CD4-positive, alpha-beta T cell (primary cell): Measurements from ENCODE around the gene VTI1A. TPM values are rescaled to one million over a fixed set of nuclear protein-coding genes. Genes with fewer than 3 reads are reported as not detected.
"Not testable (repeated sequence)": the region's sequence is repeated elsewhere in the genome, so short reads cannot be mapped to it uniquely, and the experiment has no call there.

ENCODE experiments used
- ATAC-seq: fragments of 200-7000 bp; cut with Tn5 transposase; one replicate; pipeline ENCODE4 v1.10.0; 2022; ENCODE audit warnings: mild to moderate bottlenecking; ENCODE audit not compliant: poor library complexity
- CTCF ChIA-PET: fragments of 350-600 bp; sonication (Branson Sonifier 250); formaldehyde crosslinking; loops from one replicate; lab custom pipeline; 2021; ENCODE audit warnings: antibody characterized with exemption, inconsistent platforms; lab: Charles Lee
- POLR2A ChIA-PET: fragments of 350-600 bp; sonication (Branson Sonifier 250); formaldehyde crosslinking; loops from one replicate; lab custom pipeline; 2021; ENCODE audit warnings: antibody characterized with exemption, inconsistent platforms; lab: Charles Lee
- DNase-seq, 14 experiments: peaks; one replicate each; pipeline ENCODE4 v3.0.0-alpha.2; 2013 to 2020; ENCODE audit warnings: mixed read lengths in 2 of 14
- H3K27ac ChIP-seq, 2 donors: one replicate each; pipeline versions ENCODE4 v1.5.1 to v1.7.0; 2013; ENCODE audit warnings: low read length in 2 of 2, low read depth in 1 of 2, mild to moderate bottlenecking in 1 of 2
- H3K27me3 ChIP-seq, 2 experiments: 1 replicate in 1 of 2; 2 replicates in 1 of 2; pipeline versions ENCODE4 v1.6.1 to v1.7.0; 2013; ENCODE audit warnings: low read length in 2 of 2, control low read depth in 1 of 2, mild to moderate bottlenecking in 1 of 2, moderate library complexity in 1 of 2; ENCODE audit not compliant: insufficient read depth in 2 of 2, control insufficient read depth in 1 of 2
- H3K36me3 ChIP-seq: one replicate; pipeline ENCODE4 v1.6.1; 2013; ENCODE audit warnings: low read length, control low read depth; ENCODE audit not compliant: insufficient read depth
- H3K4me1 ChIP-seq: one replicate; pipeline ENCODE4 v1.6.1; 2013; ENCODE audit warnings: low read length, control low read depth; ENCODE audit not compliant: insufficient read depth
- H3K4me3 ChIP-seq: one replicate; pipeline ENCODE4 v1.5.1; 2013; ENCODE audit warnings: mild to moderate bottlenecking, low read length, moderate library complexity
- H3K9me3 ChIP-seq, 2 experiments: 1 replicate in 1 of 2; 2 replicates in 1 of 2; pipeline versions ENCODE4 v1.6.1 to v1.7.0; 2013; ENCODE audit warnings: low read length in 2 of 2, mild to moderate bottlenecking in 2 of 2, control low read depth in 1 of 2, moderate library complexity in 1 of 2; ENCODE audit not compliant: control insufficient read depth in 1 of 2, insufficient read depth in 1 of 2
- H3K27ac Mint-ChIP-seq: one replicate; pipeline ENCODE4 v1.8.0; 2020; ENCODE audit warnings: mixed read lengths
- H3K27me3 Mint-ChIP-seq: one replicate; pipeline ENCODE4 v1.8.0; 2021; ENCODE audit warnings: mixed read lengths
- H3K36me3 Mint-ChIP-seq: one replicate; pipeline ENCODE4 v1.8.0; 2021; ENCODE audit warnings: low read depth, mixed read lengths
- H3K4me1 Mint-ChIP-seq: one replicate; pipeline ENCODE4 v1.8.0; 2021; ENCODE audit warnings: low read depth, mixed read lengths
- H3K4me3 Mint-ChIP-seq: one replicate; pipeline ENCODE4 v1.8.0; 2020; ENCODE audit warnings: mild to moderate bottlenecking, mixed read lengths
- H3K9me3 Mint-ChIP-seq: one replicate; pipeline ENCODE4 v1.8.0; 2020; ENCODE audit warnings: mixed read lengths
- CTCF ChIP-seq: fragments of 200-600 bp; IDR thresholded peaks from one replicate; pipeline ENCODE4 v1.8.0; 2022; ENCODE audit warnings: antibody characterized with exemption, mild to moderate bottlenecking
- intact Hi-C, 2 experiments: fragments of 100-400 bp; cut with DNase I in 1 of 2; cut with micrococcal nuclease in 1 of 2; formaldehyde crosslinking; loops; one replicate each; pipeline versions ENCODE4 v1.15.1 to v1.9.0; 2023 to 2025; cut with DNase I, micrococcal nuclease
- total RNA-seq, 174 experiments: library from RNA in 2 of 174; stranded (reverse) in 2 of 174; gene quantifications; one replicate each; pipeline ENCODE4 v1.2.3 and lab custom pipeline; 2021 to 2026

VTI1A gene
- total RNA-seq, 2 experiments from 2014 or later, result 54.5 to 56.5 TPM

- H3K36me3 Mint-ChIP-seq, result peaks cover 11% of the 10 kb centered on the region
- no peak overlapping the region for H3K27ac ChIP-seq
- H3K4me1 ChIP-seq, result no peaks in the 10 kb centered on the region
- no peak for TF ChIP-seq CTCF
- intact Hi-C loops, result no loop called here
- H3K27me3 Mint-ChIP-seq, result no peaks in the 10 kb centered on the region
- H3K9me3 ChIP-seq, result no peaks in the 10 kb centered on the region
- no peaks in the 10 kb centered on the region for H3K9me3 Mint-ChIP-seq
- no peak for DNase-seq
- peaks cover 7% of the 10 kb centered on the region for H3K4me1 Mint-ChIP-seq
- no peak overlapping the region for H3K27ac Mint-ChIP-seq
- no peaks in the 10 kb centered on the region for H3K27me3 ChIP-seq
- no peak overlapping the region for H3K4me3 Mint-ChIP-seq
- ChIA-PET POLR2A (no interaction called here), CTCF (interaction anchor here (1.0 kb wide), 1 partner anchor 20 kb away, joined by 3 read pairs; no protein-coding TSS in a partner anchor)
- H3K36me3 ChIP-seq, result no peaks in the 10 kb centered on the region
- H3K4me3 ChIP-seq, result no peak overlapping the region
- no peak for ATAC-seq
Measured at GRCh38 chr10:112492736-112493135, 45.7 kb downstream of the VTI1A start.

DNA sequence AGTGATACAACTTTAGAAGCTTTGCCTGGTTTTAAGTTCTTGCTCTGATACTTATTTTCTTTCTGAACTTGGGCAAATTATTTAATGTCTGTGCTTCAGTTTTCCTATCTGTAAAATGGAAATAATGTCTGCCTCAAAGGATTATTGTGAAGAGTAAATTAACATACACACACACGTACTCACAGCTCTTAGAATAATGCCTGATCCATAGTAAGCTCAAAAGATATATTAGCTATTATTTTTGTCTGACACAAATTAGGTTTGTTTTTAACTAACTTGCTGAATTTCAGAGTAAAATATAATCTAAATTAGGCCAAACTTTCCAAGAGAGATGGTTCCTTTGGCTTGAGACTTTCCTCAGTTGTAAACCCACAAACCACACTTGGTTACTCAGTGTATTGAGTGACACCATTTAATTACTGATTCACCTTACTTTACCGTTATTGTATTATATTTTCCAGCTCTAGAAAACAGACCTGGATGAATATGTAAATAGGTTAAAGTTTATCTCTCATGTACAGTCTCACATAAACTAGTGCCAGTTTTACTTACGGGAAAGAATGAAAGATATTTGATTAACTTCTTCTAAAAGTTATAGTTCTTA, 50.4 kb downstream of the VTI1A start:
- Mint-ChIP-seq H3K9me3 (no peaks in the 10 kb centered on the region), H3K27me3 (no peaks in the 10 kb centered on the region), H3K4me1 (peaks cover 4% of the 10 kb centered on the region), H3K36me3 (peaks cover 18% of the 10 kb centered on the region), H3K27ac (no peak overlapping the region), H3K4me3 (no peak overlapping the region)
- Histone ChIP-seq H3K27me3 (no peaks in the 10 kb centered on the region), H3K4me3 (no peak overlapping the region), H3K4me1 (no peaks in the 10 kb centered on the region), H3K9me3 (no peaks in the 10 kb centered on the region), H3K27ac (no peak overlapping the region), H3K36me3 (peaks cover 2% of the 10 kb centered on the region)
- intact Hi-C loops, result no loop called here
- POLR2A ChIA-PET, result no interaction called here
- no peak for DNase-seq
- TF ChIP-seq CTCF, result no peak
- no peak for ATAC-seq
- CTCF ChIA-PET, result no interaction called here

GRCh38 chr10:112498806-112499205, 51.8 kb downstream of the VTI1A start:
- H3K9me3 ChIP-seq, result no peaks in the 10 kb centered on the region

DNA sequence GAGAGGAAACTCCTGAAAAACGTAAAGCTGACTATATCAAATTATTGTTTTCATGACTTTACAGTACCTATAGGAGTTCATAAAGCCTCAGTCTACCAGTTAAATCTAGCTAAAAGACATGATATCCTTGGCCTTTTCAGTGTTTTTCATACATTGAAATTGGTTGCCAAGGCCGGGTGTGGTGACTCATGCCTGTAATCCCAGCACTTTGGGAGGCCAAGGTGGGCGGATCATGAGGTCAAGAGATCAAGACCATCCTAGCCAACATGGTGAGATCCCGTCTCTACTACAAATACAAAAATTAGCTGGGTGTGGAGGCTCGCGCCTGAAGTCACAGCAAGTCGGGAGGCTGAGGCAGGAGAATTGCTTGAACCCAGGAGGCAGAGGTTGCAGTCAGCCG, 53.0 kb downstream of the VTI1A start:
- intact Hi-C loops, ATAC-seq, H3K4me1 ChIP-seq, CTCF ChIA-PET, H3K9me3 ChIP-seq, H3K36me3 ChIP-seq, H3K9me3 Mint-ChIP-seq, DNase-seq, H3K4me1 Mint-ChIP-seq, H3K4me3 Mint-ChIP-seq, H3K27me3 Mint-ChIP-seq, H3K27ac ChIP-seq, H3K27ac Mint-ChIP-seq, H3K27me3 ChIP-seq, POLR2A ChIA-PET, H3K4me3 ChIP-seq: not testable (repeated sequence)
- H3K36me3 Mint-ChIP-seq, result peaks cover 22% of the 10 kb centered on the region

More at GRCh38 chr10:112498806-112499205, 51.8 kb downstream of the VTI1A start:
- Histone ChIP-seq H3K36me3 (peaks cover 2% of the 10 kb centered on the region), H3K4me1 (no peaks in the 10 kb centered on the region), H3K27me3 (no peaks in the 10 kb centered on the region), H3K4me3 (no peak overlapping the region), H3K27ac (no peak overlapping the region)
- no peak for ATAC-seq
- intact Hi-C loops, result no loop called here
- no peak overlapping the region for H3K4me3 Mint-ChIP-seq
- ChIA-PET CTCF (no interaction called here), POLR2A (no interaction called here)
- H3K9me3 Mint-ChIP-seq, result no peaks in the 10 kb centered on the region
- DNase-seq, result no peak
- no peak for TF ChIP-seq CTCF
- peaks cover 22% of the 10 kb centered on the region for H3K36me3 Mint-ChIP-seq
- H3K4me1 Mint-ChIP-seq, result peaks cover 4% of the 10 kb centered on the region
- no peaks in the 10 kb centered on the region for H3K27me3 Mint-ChIP-seq
- H3K27ac Mint-ChIP-seq, result no peak overlapping the region
